GM21576 (cell line): Measurements from ENCODE around the gene ZFR.

ENCODE experiments used
- ATAC-seq: cut with Tn5 transposase; IDR thresholded peaks from one replicate; pipeline ENCODE4 v1.9.1; 2021; ENCODE audit warnings: mild to moderate bottlenecking, moderate library complexity; ENCODE audit not compliant: unreplicated experiment

ZFR gene

GRCh38 chr5:32363030-32363429 lies 81.5 kb downstream of the ZFR start:
- ATAC-seq = no peak

- ATAC-seq = no peak
These were observed 82.0 kb downstream of the ZFR start for GRCh38 chr5:32362527-32362926.

- ATAC-seq = no peak
These were observed 83.6 kb downstream of the ZFR start for GRCh38 chr5:32360906-32361305.

DNA sequence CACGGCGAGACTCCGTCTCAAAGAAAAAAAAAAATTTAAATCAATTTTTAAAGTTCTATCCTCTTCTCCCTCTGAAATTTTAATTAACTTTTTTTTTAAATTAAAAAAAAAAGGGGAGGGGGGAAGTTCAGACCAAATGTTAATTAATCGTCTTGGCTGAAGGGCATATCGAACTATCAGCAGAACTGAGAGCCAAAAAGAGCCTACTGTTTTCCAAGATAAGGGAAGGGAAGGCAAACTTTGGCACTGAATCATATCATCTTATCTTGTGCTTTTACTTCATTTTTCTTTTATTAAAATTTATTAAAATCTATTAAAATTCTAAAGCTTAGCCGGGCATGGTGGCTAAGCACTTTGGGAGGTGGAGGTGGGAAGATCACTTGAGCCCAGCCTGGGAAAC lies 85.9 kb downstream of the ZFR start:
- ATAC-seq = no peak

GRCh38 chr5:32357658-32358057 lies 86.9 kb downstream of the ZFR start:
- ATAC-seq = no peak

DNA sequence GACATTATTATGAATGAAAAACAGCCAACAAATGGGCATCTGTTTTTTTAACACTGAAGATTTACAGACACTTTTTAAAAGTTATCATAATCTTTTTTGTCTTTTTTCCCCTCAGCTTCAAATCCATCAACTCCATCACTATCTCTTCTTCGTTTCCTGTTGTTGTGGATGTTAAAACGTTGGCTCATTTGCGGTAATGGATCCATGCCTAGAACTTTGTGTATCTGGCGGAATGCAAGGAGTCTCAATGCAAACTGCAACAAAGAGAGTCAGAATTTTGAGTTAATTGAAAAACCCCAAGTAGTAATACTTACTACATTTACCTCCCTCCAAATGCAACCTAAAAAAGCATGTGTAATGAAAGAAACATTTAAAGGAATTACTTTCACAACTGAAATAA lies 88.9 kb downstream of the ZFR start:
- no peak for ATAC-seq

DNA sequence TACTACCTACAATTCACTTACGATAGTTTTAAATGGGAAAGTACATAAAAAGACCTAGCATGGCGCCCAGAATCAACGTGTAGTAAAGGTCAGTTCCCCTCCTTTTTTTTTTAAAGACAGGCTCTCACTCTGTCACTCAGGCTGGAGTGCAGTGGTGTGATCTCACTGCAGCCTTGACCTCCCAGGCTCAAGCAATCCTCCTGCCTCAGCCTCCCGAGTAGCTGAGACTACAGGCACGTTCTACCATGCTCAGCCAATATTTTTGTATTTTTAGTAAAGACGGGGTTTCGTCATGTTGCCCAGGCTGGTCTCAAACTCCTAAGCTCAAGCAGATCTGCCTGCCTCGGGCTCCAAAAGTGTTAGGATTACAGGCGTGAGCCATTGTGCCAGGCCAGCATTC lies 91.1 kb downstream of the ZFR start:
- no peak for ATAC-seq

GRCh38 chr5:32352685-32353084 lies 91.9 kb downstream of the ZFR start:
- ATAC-seq = no peak

DNA sequence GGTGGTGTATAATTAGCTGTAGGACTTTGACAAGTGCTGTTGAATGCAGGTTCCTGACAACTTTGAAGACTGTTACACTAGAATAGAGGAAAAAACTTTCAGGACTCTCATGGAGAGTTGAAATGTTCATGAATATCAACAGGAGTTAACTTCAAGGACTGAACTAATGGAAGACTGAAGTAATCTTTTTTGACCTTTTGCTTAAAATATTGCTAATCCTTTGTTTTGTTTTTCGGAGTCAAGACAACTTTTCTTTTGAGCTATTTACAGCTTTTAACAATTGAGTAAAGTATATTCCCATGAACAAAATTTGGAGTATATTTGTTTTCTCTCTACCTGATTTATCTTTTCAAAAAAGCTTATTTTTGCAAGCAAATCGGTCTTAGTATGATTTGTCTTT lies 97.7 kb downstream of the ZFR start:
- no peak for ATAC-seq

- ATAC-seq = no peak
These were observed 101.4 kb downstream of the ZFR start for GRCh38 chr5:32343058-32343672.

DNA sequence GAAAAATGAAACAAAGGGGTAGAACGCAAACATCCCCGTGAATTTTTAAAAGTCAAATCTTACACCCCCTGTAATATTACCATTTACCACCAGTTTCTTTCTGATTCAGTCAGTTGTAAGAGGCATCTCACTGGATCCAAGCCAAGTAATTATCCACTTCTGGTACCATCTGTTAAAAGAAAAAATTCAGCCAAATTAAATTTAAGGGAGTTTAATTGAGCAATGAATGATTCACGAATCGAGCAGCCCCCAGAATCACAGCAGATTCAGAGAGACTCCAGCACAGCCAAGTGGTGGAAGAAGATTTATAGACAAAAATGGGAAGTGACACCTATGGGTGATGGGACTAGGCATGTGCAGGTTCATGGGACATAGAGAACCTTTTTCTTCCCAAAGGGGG lies 101.9 kb downstream of the ZFR start:
- ATAC-seq = no peak

GRCh38 chr5:32339878-32340277 lies 104.7 kb downstream of the ZFR start:
- ATAC-seq = no peak

GRCh38 chr5:32339198-32339597 lies 105.3 kb downstream of the ZFR start:
- no peak for ATAC-seq

- no peak for ATAC-seq
These were observed 111.6 kb downstream of the ZFR start for GRCh38 chr5:32332966-32333365.

- ATAC-seq = no peak
These were observed 112.2 kb downstream of the ZFR start for GRCh38 chr5:32332361-32332760.

DNA sequence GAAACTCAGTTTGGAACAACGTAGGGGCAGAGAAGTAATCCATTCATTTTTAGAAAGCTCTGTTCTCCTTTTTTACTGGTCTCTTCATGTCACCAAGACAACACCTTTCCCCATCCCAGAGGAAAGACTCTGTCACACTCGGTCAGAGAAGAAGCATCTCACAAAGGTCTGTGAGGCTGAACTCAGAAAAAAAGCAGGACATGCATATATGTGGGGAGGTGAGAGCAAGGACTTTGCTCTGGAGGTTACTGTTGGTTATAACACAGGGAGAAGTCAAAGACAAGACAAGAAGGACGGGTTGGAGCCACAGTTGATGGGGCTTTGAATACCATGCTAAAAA lies 112.6 kb downstream of the ZFR start:
- ATAC-seq = no peak

DNA sequence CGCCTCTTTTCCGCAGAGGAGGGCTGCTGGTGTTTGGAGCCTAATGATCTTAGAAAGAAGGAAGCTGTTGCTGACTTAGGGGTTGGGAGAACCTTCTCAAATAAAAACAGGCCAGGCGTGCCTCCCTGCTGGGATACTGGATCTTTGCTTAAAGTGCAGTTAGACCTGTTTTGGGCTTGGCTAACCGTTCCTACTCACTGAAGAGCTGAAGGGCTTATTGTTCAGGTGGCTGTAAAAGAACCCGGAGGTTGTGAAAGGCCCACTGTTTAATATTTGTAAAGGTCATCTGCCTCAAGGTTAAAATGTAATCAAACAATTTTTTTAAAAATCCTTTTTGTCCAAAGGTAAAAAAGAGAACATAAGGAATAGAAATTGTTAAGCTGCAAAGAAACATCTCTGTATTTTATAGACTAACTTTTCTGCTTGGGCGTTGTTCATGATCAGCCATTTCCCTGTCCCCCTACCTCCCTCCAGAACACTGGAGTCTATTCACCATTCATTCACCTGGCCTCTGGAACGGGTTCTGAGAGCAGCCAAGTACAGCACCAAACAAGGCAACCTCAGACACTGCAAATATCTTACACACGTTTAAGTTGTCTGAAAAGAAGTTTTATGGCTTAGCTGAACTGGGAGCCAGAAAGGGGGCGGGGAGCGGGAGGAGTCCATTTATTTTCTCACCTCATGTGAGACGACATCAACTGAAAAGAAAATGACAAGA lies 113.2 kb downstream of the ZFR start:
- no peak for ATAC-seq

- no peak for ATAC-seq
These were observed 114.2 kb downstream of the ZFR start for GRCh38 chr5:32330126-32330971.

GRCh38 chr5:32329395-32329834 lies 115.1 kb downstream of the ZFR start:
- peak; percentile 73 for ATAC-seq

DNA sequence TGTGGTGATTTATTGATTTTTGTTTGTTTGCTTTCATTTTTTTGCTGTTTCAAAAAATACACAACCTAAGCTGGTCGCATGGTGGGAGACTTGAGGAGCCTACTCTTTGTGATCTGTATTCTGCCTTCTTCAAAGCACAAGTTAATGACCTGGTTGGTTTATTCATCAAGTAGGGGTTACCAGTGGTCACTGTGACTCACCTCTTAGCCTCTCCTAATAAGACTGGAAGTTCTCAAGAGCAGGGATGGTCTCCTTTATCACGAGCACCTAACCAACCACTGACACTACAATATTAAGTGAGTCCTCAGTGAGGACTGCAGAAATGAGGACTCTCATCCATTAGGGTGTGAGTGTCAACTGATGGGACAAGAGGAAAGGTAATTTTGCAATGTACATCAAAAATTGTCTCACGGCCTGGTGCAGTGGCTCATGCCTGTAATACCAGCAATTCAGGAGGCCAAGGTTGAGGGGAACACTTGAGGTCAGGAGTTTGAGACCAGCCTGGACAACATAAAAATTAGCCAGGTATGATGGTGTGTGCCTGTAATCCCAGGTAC lies 118.2 kb downstream of the ZFR start:
- ATAC-seq = no peak

DNA sequence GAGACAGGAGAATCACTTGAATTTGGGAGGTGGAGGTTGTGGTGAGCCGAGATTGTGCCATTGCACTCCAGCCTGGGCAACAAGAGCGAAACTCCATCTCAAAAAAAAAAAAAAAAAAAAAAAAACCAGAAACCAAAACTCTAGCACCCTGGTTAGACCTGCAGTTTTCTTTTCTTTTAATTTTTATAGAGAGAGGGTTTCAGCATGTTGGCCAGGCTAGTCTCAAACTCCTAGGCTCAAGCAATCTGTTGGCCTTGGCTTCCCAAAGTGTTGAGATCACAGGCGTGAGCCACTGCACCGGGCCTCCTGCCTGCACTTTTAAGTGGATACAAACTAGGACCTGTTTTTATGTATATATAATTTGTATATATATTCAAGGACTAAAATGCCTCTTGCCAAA lies 118.9 kb downstream of the ZFR start:
- ATAC-seq = no peak

GRCh38 chr5:32325062-32325461 lies 119.5 kb downstream of the ZFR start:
- peak; percentile 63 for ATAC-seq
